HG03139 (cell line): ENCODE measurements around the gene WWP2.

Source experiments
- ATAC-seq: cut with Tn5 transposase; IDR thresholded peaks from one replicate; pipeline ENCODE4 v1.9.1; 2021; ENCODE audit not compliant: unreplicated experiment

Gene WWP2

DNA sequence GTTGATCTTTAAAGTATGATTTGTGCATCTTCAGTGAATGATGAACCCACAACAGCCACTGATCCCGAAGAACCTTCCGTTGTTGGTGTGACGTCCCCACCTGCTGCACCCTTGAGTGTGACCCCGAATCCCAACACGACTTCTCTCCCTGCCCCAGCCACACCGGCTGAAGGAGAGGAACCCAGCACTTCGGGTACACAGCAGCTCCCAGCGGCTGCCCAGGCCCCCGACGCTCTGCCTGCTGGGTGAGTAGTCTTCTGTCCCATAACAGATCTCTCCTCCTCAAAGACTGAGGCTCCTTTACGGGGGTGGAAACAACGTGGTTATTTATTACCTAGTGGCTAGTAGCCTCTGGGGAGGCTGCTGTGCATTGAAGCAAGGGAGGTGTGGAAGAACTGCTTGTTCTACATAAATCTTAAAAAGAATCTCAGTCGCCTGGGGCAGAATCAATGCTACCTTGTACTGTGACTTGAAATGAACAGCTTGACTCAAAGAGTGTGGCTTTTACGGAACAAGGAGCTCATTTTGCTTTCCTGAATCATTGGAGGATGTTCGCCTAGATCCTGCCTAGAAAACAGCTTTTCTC, 126.0 kb downstream of the WWP2 start:
- peak; percentile 60 for ATAC-seq

DNA sequence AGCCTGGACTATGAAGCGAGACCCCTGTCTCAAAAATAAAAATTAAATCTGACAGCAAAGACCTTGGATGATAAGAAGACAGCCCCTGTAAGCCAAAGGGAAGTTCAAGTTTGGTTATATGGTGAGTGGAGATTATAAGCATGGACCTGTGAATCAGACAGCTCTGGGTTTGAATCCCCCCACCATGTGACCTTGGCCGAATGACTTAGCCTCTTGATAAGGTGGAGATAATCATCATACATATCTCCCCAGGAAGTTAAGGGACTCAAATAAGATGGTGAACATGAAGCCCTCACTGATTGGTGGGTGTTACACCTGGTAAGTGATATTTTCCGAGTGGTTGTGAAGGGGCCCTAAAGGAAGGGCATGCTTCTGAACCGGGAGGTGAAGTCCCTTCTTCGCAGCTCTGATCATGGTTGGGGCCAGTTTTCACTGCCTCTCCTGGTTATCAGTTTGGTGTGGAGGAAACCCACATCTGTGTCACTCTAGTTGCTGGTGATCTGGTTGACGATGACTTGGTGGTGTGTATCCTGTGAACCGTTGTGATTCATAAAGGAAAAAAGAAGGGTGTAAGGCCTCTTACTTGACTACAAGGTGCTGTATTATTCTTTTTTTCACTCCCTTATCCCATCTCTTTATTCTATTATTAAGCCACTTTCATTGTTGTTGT, 127.3 kb downstream of the WWP2 start:
- ATAC-seq = no peak

DNA sequence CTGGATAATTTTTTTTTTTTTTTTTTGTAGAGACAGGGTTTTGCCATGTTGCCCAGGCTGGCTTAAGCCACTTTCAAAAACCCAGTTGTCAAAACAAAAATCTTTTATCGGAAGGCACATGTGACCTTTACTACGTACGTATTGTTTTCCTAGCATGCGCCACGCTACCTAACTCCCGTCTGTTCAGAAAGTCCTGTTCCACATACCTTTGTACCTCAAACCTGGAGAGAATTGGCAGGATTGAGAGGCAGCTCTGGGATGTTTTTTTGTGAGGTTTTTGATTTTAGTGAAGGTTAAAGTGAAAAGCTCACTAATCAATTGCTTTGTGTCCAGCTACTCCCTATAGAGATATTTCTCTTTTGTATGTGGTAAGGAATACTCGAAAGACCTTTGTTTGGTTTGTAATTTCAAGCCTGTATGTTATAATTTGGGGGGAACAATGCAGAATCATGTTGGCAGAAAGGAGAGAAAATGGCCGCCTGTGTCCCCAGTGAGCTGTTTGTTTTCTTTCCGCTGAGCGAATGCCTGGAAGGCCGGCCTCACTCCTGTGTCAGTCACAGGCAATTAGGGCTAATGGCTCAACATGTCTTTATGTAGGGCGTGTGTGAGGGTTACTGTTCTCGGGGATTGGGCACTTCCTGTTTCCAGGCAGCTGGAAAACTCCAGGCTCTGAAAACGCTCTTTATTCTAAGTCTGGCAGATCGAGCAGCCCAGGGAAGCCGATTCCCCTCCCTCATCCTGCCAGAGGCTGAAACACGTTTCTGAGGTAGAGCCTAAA, 128.2 kb downstream of the WWP2 start:
- no peak for ATAC-seq

DNA sequence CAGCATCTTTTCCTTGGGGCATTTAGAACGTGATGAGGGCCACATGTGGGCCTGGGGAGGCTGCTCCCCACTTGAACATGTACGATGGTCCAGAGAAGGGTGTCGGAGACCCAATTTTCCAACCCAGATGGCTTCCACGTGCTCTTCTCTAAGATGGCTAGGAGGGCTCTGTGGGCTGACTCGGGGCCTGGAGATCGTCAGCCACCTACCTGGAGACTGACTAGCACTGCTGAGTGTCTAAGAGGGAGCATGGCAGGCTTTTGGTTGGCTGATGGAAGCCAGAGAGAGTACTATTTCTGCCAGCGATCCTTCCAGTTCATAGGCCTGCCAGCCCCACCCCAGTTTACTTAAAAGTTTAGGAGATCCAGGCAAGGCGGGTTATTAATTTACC, 128.8 kb downstream of the WWP2 start:
- ATAC-seq = no peak

DNA sequence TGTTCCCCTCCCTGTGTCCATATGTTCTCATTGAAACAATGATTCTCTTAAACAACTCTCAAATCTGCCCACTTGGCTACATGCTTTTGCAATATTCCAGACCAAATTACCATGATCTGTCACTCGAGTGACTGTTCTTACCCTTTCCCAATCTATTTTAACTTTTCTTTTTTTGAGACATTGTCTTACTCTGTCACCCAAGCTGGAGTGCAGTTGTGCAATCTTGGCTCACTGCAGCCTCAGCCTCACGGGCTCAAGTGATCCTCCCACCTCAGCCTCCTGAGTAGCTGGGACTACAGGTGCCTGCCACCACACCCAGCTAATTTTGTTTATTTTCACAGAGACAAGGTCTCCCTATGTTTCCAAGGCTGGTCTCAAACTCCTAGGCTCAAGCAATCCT, 130.2 kb downstream of the WWP2 start:
- no peak for ATAC-seq

DNA sequence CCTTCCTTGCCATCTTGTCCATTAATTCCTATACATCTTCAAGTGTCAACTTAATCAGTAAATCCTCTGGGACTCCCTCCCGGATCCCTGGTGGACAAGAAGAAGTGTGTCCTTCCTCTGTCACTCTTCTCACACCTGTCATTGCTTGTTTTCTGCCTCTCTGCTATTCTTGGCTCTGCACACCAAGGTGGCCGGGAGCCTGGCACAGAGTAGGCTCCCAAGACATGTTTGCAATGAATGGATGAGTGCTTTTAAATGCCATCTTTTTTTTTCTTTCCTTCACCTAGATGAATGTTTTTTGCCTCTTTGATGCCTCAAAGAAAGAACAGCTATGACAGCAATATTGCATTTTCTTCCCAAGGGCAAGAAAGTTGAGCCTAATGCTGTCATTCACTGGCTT, 131.0 kb downstream of the WWP2 start:
- ATAC-seq = no peak

DNA sequence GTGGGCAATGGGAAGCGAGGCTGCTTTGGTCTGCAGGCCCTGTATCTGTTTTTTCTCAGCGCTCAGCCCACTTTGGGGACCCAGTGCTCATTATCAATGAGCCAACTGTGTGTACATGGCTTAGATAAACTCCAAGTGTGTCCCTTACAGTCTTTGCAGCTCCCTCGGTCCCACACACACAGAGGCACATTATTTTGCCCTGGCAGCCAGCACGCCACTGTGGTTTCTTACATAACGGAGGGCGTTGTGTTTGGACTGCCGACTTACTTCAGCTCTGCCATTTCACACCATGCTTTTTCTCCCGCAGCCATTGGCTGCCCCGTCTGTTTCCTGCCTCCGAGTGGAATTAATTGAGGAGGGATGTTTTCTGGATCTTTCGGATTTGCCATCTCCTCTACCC, 132.5 kb downstream of the WWP2 start:
- ATAC-seq = no peak

DNA sequence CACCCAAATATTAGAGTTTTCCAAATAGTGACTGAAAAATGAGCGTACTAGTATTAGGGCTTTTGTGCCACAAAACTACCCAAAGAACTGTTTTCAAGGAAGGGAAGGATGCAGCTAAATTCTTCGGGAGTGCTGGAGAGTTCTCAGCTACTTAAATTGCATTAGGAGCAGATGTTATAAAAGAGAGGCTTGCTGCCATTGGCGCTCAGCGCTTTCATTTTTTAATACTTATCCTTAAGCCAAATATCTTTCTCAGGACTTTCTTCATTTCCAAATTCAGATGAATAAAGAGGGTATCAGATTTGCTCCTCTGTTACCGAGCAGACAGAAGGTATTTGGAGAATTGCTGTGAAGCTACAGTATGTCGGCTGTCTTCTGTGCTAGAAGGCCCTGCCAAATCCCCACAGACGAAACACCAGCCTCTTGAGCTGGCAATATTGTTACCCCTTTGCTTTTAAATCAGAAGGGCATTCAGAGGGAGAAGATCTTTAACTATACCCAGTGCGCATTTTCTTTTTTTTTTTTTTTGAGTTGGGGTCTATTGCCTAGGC, 141.8 kb downstream of the WWP2 start:
- ATAC-seq = no peak

DNA sequence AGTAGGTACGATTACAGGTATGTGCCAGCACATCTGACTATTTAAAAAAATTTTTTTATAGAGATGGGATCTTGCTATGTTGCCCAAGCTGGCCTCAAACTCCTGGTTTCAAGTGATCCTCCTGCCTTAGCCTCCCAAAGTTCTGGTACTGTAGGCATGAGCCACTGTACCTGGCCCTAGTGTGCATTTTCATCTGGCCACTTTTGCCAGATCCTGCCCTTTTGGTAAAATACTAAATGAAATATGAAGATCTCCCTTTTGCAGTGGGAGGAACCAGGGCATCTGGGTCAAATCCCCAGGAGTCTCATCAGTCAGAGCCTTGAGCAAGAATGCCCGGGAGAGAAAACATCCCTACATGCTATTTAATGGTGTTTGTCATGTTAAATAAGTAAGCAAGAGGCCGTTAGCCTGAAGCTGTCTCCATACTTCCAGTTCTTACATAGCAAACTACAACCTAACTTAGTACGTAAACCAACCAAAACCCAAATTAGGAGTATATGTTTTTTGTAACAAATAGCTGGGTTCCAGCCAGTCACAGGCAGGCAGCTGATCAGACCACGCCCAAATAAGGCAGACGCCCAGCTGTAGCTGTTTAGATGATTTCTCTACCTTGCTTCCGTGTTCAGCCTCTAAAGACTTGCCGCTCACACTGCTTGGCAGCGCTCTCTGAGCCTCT, 142.5 kb downstream of the WWP2 start:
- ATAC-seq = no peak

DNA sequence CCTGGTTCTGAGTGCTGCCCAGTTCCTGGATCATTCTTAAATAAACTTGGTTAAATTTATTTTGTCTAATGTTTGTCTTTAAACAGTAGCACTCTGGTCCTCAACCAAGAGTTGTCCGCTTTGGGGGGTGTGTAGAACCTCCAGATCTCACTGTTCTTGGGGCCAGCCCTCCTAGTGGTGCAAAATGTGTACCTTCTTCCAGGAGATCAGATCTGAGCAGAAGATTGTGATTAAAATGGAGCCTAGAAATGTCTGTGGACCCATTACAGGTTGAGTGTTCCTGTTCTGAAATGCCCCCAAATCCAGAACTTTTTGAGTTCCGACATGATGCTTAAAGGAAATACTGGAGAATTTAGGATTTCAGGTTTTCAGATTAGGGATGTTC, 143.0 kb downstream of the WWP2 start:
- no peak for ATAC-seq

DNA sequence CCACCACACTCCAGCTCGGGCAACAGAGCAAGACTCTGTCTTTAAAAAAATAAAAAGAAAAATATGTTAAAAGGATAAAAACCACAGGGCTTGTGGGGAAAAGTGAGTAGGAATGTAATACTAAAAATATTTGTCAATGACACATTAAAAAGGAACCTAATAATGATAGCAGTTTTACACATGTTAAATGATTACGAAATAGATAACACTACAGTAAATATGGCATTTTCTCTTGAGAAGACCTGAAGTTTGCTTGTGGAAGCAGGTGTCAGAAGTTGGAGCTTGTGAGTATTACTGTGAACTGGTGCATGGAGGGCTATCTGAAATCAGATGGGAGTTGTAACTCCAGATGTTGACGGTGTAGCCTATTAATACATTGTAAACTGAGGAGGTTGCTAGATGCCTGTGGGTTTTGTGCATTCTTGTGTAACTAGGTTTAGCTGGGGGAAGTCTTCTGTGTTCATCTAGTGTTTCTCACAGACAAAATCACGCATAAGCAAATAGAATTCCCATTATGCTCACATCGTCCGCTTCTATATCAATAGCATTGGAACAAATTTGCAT, 144.8 kb downstream of the WWP2 start:
- ATAC-seq = no peak

DNA sequence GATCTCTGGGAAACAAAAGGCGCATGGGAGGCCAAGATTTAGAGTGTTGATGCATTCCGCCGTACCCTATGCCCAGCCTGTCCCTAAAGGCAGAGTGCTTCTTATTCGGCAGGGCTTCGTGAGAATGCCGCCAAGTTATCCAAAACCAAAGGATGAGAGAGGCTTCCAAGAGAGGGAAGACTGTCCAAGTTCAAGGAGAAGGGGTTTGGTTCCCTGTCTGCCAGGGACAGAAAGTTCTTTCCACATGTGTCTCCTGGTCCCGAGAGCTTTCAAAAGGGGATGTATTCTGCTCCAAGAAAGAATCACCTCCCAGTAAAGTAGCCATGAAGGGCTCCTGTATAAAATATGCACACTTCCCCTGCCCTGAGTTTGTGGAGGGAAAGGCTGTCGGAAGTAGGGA, 146.9 kb downstream of the WWP2 start:
- ATAC-seq = no peak

DNA sequence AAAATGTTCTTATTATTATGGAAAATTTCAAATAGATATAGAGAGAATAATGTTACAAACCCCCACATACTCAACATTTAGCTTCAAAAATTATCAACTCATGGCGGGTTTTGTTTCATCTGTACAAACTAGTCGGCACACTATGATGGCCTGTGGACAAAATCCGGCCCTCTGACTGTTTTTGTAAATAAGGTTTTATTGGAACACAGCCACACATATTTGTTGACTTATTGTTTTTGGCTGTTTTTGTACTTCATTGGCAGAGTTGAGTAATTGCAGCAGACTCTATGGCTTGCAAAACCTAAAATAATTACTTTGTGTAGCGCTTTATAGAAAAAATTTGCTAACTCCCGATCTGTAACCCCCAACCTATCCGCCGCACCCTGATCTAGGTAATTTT, 147.6 kb downstream of the WWP2 start:
- ATAC-seq = no peak

DNA sequence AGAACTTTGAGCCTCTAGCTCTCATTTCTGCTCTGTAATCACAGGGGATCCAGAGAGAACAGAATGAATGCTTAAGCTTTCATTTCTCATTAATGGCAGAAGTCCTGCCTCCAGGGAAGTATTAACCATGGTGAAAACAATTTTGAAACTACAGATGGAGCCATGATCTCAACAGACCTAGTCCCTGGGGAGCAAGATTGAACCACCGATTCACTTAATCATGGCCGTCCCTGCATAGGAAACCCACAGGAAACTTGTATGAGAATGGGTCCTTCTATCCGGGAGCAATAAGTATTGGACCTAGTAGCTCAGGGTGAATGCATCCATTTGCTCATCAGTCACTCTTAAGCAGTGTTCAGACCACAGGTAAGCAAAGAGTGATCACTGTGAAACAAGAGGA, 148.8 kb downstream of the WWP2 start:
- ATAC-seq = no peak

DNA sequence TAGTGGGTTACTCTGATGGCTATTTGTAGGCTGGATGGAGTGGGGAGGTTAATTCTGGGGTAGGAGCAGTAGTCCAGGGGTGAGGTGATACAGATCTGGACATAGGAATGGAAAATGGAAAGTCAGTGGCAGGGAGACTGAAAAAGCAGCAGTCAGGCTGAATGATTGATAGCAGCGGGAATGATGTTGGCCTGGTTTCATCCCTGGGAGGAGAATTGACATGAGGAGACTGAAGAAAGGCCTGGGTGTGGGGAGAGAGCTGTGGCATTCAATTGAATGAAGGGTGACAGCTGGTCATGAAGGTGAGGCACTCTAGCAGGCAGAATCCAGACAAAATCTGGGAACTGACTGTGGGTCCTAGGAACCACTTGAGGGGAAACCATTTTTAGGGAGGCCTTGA, 154.3 kb downstream of the WWP2 start:
- no peak for ATAC-seq

DNA sequence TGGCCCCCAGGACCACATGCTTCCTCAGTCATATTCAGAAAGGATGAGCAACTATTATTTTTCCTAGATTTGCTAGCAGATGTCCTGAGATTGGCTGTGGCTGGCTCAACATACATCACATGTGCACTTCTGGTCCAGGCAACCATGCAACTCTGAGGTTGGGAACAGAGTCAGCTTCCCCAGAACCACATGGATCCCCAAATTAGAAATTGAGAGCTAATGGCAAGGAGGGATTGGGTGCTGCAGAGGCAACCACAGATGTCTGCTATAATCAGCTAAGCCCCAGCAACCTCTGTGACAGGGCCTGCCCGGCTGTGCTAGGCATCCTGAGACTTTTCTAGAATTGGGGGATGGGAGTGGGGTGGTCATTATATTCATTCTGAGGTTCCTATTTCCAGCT, 155.2 kb downstream of the WWP2 start:
- ATAC-seq = no peak

DNA sequence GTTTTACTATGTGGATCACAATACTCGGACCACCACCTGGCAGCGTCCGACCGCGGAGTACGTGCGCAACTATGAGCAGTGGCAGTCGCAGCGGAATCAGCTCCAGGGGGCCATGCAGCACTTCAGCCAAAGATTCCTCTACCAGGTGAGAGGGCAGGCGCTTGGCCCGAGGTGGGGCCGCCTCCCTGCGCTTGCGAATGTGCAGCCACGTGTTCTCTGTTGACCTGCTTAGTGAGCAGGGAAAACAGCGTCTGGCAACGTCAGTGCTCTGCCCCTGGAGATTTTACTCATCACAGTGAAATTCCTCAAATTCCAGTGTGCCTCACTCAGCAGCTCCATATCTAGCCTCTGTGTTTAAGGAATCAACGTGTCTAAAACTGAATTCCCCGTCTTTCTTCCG, 155.6 kb downstream of the WWP2 start:
- no peak for ATAC-seq

DNA sequence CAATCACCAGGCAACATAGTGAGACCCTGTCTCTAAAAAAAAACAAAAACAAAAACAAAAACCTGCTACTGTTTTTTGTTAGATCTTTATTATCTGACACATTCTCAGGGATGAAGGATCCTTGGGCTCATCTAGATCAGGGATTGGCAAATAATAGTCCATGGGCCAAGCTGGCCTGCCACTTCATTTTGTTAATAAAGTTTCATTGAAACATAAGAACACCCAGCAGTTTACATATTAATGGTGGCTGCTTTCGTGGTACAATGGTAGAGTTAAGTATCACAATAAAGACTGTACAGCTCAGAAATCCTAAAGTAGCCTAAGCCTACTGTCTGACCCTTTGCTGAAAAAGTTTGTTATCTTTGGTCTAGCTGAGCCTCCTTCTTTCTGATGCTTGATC, 156.1 kb downstream of the WWP2 start:
- no peak for ATAC-seq

DNA sequence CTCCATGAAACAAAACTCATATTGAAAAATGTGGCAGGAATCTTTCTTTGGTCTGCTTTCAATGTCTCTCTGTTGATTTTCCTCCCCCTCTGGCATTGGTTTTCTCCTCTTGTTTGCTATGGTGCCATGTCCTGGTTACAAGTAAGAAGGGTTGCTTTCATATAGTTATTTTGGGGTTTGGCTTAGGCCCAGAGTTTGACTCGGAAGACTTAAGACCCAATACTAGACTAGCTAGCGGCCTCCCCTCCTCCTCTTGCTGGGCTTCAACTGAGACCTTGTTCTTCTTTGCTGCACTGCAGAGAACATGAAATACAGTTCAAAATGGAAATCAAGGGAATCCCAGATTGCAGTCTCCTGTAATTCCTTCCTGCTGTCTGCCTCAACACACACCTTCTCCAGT, 159.0 kb downstream of the WWP2 start:
- ATAC-seq = no peak

DNA sequence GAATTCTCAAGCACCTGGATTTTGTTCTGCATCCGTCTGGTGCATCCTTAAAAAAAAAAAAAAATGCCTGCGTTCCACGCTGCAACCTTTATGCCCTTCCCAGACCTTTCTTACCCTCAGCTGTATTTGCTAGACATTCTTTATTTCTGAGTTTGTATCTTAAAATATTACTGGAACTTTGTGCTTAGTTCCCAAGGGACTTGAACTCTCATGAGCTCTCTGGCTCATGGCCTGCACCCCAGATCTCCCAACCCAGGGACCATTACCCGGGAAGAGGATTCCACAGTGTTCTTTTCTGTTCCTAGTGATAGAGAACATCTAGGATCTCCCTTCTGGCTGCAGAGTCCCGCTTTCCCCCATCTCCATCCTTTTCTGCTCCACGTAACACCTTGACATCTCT, 160.1 kb downstream of the WWP2 start:
- no peak for ATAC-seq

DNA sequence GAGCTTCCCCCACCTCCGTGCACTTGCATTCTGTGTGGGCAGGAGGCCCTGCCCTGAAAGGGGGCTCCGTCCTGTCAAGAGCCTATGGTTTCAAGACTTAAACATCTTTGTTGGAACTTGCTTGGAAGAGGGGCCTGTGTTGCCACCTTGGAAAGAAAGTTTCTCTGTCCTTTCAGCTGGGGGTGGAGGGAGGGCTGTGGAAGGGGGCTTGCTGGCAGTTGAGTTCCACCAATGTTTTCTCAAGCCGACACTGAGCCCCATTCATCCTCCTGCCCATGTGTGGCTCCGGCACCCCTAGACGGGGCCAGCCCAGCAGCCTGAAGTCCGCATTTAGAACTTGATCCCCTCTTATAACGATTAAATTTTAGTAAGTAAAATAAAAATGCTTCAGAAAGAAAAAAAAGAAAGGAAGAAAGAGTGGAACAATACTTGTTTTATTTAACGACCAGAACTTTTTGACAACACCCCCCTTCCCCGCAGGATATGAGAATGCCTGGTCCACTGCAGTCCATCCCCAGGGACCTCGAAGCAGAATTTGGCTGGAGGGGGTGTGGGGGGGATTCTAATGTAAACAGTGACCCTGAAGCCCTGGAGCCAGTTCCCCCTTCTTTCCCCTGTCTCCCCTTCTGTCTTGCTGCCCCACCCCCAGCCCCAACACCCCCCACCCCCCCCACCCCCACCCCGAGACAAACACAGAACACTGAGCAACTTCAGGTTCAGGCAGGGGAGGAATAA, 162.1 kb downstream of the WWP2 start:
- ATAC-seq = no peak
